ENCODE data around the gene DLGAP1. TPM values are rescaled to one million over a fixed set of nuclear protein-coding genes. Genes with fewer than 3 reads are reported as not detected.

DLGAP1 gene
- total and polyA plus RNA-seq, 7 donors = 0.13 to 2.6 (median 1.3) TPM; not detected in 1

DNA sequence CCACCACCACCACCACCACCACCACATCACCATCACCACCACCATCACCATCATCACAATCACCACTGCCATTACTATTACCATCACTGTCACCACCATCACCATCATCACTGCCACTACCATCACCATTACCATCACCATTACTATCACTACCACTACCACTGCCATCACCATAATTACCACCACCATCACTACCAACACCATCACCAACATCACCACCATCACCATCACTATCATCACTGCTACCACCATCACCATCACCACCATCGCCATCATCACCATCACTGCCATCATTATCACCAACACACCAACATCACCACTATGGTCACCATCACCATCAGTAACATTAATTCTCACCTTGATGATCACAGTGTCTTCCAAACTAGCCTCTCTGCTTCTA lies 713.8 kb downstream of the DLGAP1 start:
- Histone ChIP-seq H3K9me3 (no peaks in the 10 kb centered on the region), H3K27me3 (no peaks in the 10 kb centered on the region), H3K4me1 (no peaks in the 10 kb centered on the region), H3K4me3 (no peak overlapping the region), H3K36me3 (no peaks in the 10 kb centered on the region), H3K27ac (no peak overlapping the region)
- no peak for DNase-seq
- intact Hi-C loops (cut with DNase I) = no loop called here
- WGBS, 2 donors = 98 to 99% methylated on average over 1 of the region's 1 CpG
- no peak for TF ChIP-seq POLR2A (IDR thresholded peaks at IDR 0.05)
- TF ChIP-seq POLR2AphosphoS5 (IDR thresholded peaks at IDR 0.05) = no peak
- no peak for TF ChIP-seq EP300 (IDR thresholded peaks at IDR 0.05)
- TF ChIP-seq, protein P1, sequence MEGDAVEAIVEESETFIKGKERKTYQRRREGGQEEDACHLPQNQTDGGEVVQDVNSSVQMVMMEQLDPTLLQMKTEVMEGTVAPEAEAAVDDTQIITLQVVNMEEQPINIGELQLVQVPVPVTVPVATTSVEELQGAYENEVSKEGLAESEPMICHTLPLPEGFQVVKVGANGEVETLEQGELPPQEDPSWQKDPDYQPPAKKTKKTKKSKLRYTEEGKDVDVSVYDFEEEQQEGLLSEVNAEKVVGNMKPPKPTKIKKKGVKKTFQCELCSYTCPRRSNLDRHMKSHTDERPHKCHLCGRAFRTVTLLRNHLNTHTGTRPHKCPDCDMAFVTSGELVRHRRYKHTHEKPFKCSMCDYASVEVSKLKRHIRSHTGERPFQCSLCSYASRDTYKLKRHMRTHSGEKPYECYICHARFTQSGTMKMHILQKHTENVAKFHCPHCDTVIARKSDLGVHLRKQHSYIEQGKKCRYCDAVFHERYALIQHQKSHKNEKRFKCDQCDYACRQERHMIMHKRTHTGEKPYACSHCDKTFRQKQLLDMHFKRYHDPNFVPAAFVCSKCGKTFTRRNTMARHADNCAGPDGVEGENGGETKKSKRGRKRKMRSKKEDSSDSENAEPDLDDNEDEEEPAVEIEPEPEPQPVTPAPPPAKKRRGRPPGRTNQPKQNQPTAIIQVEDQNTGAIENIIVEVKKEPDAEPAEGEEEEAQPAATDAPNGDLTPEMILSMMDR (IDR thresholded peaks at IDR 0.05) = no peak

DNA sequence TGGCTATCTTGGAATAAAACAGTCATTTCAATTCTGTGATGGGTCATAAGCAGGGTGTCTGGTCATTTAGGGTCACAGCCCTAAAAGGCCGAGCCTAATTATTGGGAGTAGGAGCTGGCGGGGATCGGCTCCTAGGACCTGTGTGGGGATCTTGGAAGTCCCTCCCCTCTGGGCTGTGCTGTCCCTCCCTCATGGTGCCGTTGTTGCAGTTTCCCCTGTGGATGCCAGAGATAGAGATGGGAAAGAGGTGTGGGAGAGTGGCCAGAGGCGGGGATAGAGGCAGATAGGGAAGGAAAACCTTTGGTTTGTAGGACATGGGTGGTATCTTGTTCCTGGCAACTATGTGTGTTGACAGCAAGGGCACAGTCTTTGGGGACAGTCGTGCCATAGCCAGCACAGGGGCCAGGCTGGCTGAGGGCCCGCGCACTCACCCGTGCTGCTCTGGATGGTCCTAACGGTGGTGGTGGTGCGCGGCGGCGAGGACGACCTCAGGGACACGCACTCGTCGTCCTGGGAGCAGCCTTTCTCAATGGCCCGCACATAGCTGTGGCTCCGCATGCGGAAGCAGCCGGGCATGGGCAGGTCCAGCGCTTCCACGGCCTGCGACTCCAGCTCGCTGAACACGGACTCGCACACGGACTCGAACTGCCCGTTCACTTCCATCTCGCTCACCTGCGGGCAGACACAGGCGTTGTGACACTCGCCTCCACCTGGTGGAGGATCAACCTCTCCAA lies 726.2 kb downstream of the DLGAP1 start:
- no peaks in the 10 kb centered on the region for H3K36me3 ChIP-seq
- H3K4me3 ChIP-seq = no peak overlapping the region
- H3K27me3 ChIP-seq = no peaks in the 10 kb centered on the region
- TF ChIP-seq, protein P1 (IDR thresholded peaks at IDR 0.05) = no peak
- TF ChIP-seq POLR2A (IDR thresholded peaks at IDR 0.05) = no peak
- no peak for TF ChIP-seq EP300 (IDR thresholded peaks at IDR 0.05)
- no peak for TF ChIP-seq POLR2AphosphoS5 (IDR thresholded peaks at IDR 0.05)
- no peak overlapping the region for H3K27ac ChIP-seq
- intact Hi-C loops (cut with DNase I) = no loop called here
- 96 to 97% methylated on average over 35 of the region's 35 CpGs for WGBS, 2 donors
- DNase-seq = no peak
- peaks cover 0 to 3% (median under 1%) of the 10 kb centered on the region in 4 donors for H3K4me1 ChIP-seq
- no peaks in the 10 kb centered on the region for H3K9me3 ChIP-seq

DNA sequence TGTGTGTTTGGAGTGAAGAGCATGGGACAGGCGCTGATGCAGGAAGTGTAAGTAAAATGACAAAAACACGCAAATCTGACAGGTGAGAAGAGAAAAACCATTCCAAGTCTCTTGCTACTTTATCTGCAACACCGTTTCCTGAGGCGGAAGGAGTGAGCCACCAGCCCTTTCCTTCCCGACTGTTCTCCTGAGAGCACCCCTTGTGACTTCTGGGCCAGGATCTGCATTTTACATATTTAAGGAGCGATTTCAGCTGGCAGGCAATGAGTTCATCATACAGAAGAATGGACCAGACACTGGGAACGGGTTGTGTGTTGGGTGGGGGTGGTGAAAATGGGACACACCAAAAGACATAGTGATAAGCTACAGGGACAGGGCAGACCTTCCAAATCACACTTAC lies 727.8 kb downstream of the DLGAP1 start:
- Histone ChIP-seq H3K27ac (no peak overlapping the region), H3K9me3 (no peaks in the 10 kb centered on the region), H3K36me3 (no peaks in the 10 kb centered on the region), H3K27me3 (no peaks in the 10 kb centered on the region), H3K4me1 (peaks cover 0 to 19% (median 15%) of the 10 kb centered on the region in 4 donors), H3K4me3 (no peak overlapping the region)
- TF ChIP-seq EP300 (IDR thresholded peaks at IDR 0.05) (no peak), POLR2A (IDR thresholded peaks at IDR 0.05) (no peak), POLR2AphosphoS5 (IDR thresholded peaks at IDR 0.05) (no peak)
- TF ChIP-seq, protein P1 (IDR thresholded peaks at IDR 0.05) = no peak
- WGBS, 2 donors = 82 to 84% methylated on average over 7 of the region's 7 CpGs
- DNase-seq = no peak
- intact Hi-C loops (cut with DNase I) = no loop called here

DNA sequence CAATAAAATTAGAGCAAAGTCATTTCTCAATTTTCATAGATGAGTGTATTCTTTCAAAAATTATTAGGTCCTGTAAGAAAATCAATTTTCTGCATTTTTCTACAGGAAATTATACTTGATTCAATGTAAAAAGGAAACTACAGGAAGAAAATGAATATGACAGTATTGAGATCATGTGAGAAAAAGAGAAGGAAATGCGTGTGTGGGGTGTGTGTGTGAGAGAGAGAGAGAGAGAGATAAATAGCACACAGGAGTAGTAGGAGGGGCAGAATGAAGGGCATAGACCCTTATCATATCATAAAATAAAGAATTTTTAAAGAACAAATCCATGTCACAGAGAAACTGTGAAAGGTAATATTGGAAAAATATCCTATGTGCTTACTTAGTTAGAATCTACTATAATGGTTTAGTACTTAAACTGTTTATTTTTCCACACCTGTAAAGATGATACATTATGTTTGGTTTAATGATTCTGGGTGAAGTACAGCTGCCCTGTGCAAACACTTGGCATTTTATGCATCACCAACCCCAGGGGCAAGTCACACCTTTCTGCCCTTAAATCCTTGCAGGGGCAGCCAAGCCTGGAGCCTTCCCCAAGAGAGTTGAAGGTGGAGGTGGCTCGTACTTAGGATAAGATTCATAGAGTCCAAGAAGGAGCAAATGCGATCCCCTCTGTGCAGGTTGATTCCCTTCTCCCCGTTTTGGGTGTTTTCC lies 728.7 kb downstream of the DLGAP1 start:
- no peaks in the 10 kb centered on the region for H3K36me3 ChIP-seq
- WGBS, 2 donors = 24 to 58% methylated on average over 4 of the region's 4 CpGs
- intact Hi-C loops (cut with DNase I) = no loop called here
- no peak overlapping the region for H3K4me3 ChIP-seq
- DNase-seq = no peak
- peaks cover 0 to 23% (median 17%) of the 10 kb centered on the region in 4 donors for H3K4me1 ChIP-seq
- H3K27me3 ChIP-seq = no peaks in the 10 kb centered on the region
- no peaks in the 10 kb centered on the region for H3K9me3 ChIP-seq
- H3K27ac ChIP-seq = no peak overlapping the region
- TF ChIP-seq EP300 (IDR thresholded peaks at IDR 0.05) = no peak
- no peak for TF ChIP-seq POLR2A (IDR thresholded peaks at IDR 0.05)
- TF ChIP-seq, protein P1 (IDR thresholded peaks at IDR 0.05) = no peak
- TF ChIP-seq POLR2AphosphoS5 (IDR thresholded peaks at IDR 0.05) = no peak
